GM19455 (cell line): ENCODE data around the gene XRN2.
"Not testable (repeated sequence)": the region's sequence is repeated elsewhere in the genome, so short reads cannot be mapped to it uniquely, and the experiment has no call there.

Experiments
- ATAC-seq: cut with Tn5 transposase; IDR thresholded peaks from one replicate; pipeline ENCODE4 v1.9.1; 2021; ENCODE audit not compliant: unreplicated experiment

Gene XRN2

DNA sequence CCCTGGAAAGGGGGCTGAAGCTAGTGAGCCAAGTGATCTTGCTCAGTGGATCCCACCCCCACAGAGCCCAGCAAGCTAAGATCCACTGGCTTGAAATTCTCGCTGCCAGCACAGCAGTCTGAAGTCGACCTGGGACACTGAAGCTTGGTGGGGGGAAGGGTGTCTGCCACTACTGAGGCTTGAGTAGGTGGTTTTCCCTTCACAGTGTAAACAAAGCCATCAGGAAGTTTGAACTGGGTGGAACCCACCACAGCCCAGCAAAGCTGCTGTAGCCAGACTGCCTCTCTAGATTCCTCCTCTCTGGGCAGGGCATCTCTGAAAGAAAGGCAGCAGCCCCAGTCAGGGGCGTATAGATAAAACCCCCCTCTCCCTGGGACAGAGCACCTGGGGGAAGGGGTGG, 110.9 kb downstream of the XRN2 start:
- not testable (repeated sequence) for ATAC-seq

- ATAC-seq = not testable (repeated sequence)
These were observed 116.0 kb downstream of the XRN2 start for GRCh38 chr20:21419147-21419546.

DNA sequence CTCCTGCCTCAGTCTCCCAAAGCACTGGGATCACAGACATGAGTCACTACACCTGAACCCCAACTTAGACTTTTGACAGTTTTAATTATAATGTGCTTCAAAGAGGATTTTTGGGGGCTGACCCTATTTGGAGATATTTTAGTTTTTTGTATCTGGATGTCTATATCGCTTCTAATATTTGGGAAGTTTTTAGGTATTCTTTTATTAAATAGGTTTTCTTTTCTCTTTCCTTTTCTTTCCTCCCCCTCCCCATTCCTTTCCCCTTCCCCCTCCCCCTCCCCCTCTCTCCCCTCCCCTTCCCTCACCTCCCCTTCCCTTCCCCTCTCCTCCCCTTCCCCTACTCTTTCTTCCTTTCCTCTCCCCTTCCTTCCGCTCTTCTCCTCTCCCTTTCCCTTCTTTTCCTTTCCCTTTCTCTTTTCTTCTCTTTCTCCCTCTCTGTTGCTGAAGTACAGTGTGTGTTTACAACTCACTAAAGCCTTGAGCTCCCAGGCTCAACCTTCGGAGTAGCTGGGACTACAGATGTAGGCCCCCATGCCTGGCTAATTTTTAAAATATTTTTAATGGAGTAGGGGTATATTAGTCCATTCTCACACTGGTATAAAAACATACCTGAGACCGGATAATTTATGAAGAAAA, 118.6 kb downstream of the XRN2 start:
- ATAC-seq = no peak

DNA sequence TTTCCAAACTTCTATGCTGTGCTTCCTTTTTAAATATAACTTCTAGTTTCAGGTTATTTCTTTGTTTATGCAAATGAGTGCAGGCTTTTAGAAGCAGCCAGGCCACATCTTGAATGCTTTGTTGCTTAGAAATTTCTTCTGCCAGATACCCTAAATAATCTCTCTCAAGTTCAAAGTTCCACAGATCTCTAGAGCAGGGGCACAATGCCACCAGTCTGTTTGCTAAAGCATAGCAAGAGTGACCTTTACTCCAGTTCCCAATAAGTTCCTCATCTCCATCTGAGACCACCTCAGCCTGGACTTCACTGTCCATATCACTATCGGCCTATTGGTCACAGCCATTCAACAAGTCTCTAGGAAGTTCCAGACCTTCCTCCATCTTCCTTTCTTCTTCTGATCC, 120.6 kb downstream of the XRN2 start:
- not testable (repeated sequence) for ATAC-seq

- no peak for ATAC-seq
These were observed 121.7 kb downstream of the XRN2 start for GRCh38 chr20:21424846-21425245.

GRCh38 chr20:21430020-21430419, 126.9 kb downstream of the XRN2 start:
- no peak for ATAC-seq

- no peak for ATAC-seq
These were observed 129.8 kb downstream of the XRN2 start for GRCh38 chr20:21432911-21433310.

GRCh38 chr20:21433329-21433890, 130.3 kb downstream of the XRN2 start:
- ATAC-seq = no peak

DNA sequence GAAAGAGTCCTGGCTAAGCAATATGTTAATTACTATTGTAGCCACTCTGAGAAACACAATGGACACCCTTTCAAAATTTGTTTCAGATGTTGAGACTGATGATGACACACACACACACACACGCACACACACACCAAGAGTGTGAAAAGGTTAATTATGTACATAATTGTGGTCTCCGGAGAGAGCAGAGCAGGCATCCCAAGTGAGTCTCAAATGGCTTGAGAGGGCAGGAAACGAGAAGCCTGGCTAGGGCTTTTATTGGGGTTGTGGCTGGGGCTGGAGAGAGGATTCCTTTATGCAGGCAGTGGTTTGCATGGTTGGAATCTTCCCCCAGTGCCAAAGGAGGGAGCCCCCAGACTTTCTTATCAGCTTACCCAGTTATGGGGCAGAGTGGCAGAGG, 132.4 kb downstream of the XRN2 start:
- no peak for ATAC-seq

DNA sequence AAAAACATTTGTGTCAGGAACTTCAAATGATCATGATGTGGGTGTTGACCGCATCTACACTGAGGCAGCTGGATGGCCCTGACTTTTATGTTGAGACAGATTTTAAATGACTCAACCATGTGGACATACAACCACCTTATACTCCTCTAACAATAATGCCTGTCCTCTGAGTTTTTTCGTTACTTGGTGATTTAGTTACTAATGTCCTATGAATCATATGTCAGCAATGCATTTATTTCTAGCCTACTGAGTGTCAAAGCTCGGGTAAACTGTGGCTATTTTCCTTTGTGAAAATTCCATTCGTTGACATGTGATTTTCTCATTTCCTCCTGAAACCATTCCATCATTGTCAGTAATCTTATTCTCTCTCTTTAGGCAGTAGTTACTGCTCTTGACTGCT, 133.1 kb downstream of the XRN2 start:
- ATAC-seq = no peak

GRCh38 chr20:21437248-21437647, 134.1 kb downstream of the XRN2 start:
- ATAC-seq = no peak

GRCh38 chr20:21437816-21438215, 134.7 kb downstream of the XRN2 start:
- no peak for ATAC-seq
